Central memory CD8-positive, alpha-beta T cell (primary cell): Measurements from ENCODE around the gene ASB5.
"Not testable (repeated sequence)": the region's sequence is repeated elsewhere in the genome, so short reads cannot be mapped to it uniquely, and the experiment has no call there.

Experiments used
- ATAC-seq: fragments of 150-1000 bp; cut with Tn5 transposase; replicated peaks from 2 replicates; pipeline ENCODE4 v1.10.0; 2022; ENCODE audit warnings: mild to moderate bottlenecking, moderate FRiP score, moderate number of reproducible peaks; ENCODE audit not compliant: poor library complexity, severe bottlenecking; ENCODE audit errors: extremely low read depth
- DNase-seq, 2 donors: peaks; one replicate each; pipeline ENCODE4 v3.0.0; 2021; ENCODE audit warnings: low spot score in 2 of 2
- H3K27ac Mint-ChIP-seq: one replicate; pipeline ENCODE4 v1.8.0; 2022; ENCODE audit warnings: low read depth, mild to moderate bottlenecking, moderate library complexity, mixed read lengths
- H3K27me3 Mint-ChIP-seq: one replicate; pipeline ENCODE4 v1.8.0; 2022; ENCODE audit warnings: mixed read lengths
- H3K36me3 Mint-ChIP-seq: one replicate; pipeline ENCODE4 v1.8.0; 2022; ENCODE audit warnings: mild to moderate bottlenecking, moderate library complexity, mixed read lengths; ENCODE audit not compliant: insufficient read depth
- H3K4me1 Mint-ChIP-seq: one replicate; pipeline ENCODE4 v1.8.0; 2022; ENCODE audit warnings: mixed read lengths
- H3K4me3 Mint-ChIP-seq: one replicate; pipeline ENCODE4 v1.8.0; 2022; ENCODE audit warnings: mild to moderate bottlenecking, moderate library complexity, mixed read lengths
- H3K9me3 Mint-ChIP-seq: one replicate; pipeline ENCODE4 v1.8.0; 2022; ENCODE audit warnings: mixed read lengths

Gene ASB5

GRCh38 chr4:176238826-176239225 lies 30.2 kb downstream of the ASB5 start:
- ATAC-seq: no peak
- peaks cover 33% of the 10 kb centered on the region for H3K27me3 Mint-ChIP-seq
- H3K27ac Mint-ChIP-seq: no peak overlapping the region

DNA sequence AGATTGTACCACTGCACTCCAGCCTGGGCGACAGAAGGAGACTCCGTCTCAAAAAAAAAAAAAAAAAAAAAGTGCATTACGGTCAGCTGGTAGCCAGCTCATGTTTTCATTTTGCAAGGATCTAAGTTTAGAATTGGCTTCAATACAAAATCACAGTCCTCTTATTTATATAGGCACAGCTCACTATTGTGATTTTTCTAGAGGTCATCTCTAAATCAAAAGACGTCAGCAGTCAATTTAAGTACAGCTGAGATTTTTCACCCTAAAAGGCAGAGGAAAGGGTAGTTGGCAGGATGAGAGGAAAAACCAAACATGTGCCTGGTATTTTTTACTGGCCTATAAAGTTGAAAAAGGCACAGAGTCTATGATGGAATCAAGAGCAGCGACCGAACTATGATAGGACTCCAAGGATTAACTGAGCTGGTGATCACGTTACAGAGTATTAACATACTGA lies 30.8 kb downstream of the ASB5 start:
- no peak for ATAC-seq
- Mint-ChIP-seq H3K36me3 (peaks cover 1% of the 10 kb centered on the region), H3K4me1 (no peaks in the 10 kb centered on the region), H3K27ac (no peak overlapping the region), H3K9me3 (no peaks in the 10 kb centered on the region), H3K4me3 (no peak overlapping the region), H3K27me3 (peaks cover 39% of the 10 kb centered on the region)
- no peak for DNase-seq

More at GRCh38 chr4:176238826-176239225, 30.2 kb downstream of the ASB5 start:
- Mint-ChIP-seq H3K4me3 (no peak overlapping the region), H3K36me3 (peaks cover 1% of the 10 kb centered on the region), H3K9me3 (no peaks in the 10 kb centered on the region), H3K4me1 (no peaks in the 10 kb centered on the region)
- no peak for DNase-seq

DNA sequence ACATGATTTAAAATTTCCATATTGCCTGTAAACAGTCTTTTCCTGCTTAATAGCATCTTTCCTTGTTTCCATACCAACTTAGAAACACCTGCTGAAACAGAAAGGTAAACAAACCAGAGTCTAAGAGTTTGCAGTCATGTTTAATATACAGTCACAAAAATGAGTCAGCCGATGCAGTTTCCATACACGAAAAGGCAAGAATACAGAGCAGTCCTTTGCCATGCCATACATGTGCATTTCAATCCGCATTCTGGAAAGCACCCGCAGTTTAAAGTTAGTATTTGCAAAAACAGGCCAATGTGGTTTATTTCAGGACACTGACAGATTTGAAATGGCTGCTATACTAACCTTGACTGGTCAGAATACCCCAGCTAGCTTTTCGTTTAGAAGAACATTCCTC lies 32.1 kb downstream of the ASB5 start:
- Mint-ChIP-seq H3K27ac (no peak overlapping the region), H3K4me3 (no peak overlapping the region), H3K36me3 (peaks cover 1% of the 10 kb centered on the region), H3K27me3 (peaks cover 51% of the 10 kb centered on the region), H3K4me1 (no peaks in the 10 kb centered on the region), H3K9me3 (no peaks in the 10 kb centered on the region)
- DNase-seq (no peak), ATAC-seq (no peak)

- ATAC-seq: no peak
- Mint-ChIP-seq H3K4me3 (no peak overlapping the region), H3K4me1 (no peaks in the 10 kb centered on the region), H3K9me3 (no peaks in the 10 kb centered on the region), H3K27ac (no peak overlapping the region), H3K27me3 (peaks cover 62% of the 10 kb centered on the region), H3K36me3 (peaks cover 2% of the 10 kb centered on the region)
- DNase-seq: no peak
These were observed 38.2 kb downstream of the ASB5 start for GRCh38 chr4:176230836-176231235.

GRCh38 chr4:176229645-176230044 lies 39.4 kb downstream of the ASB5 start:
- DNase-seq (no peak), ATAC-seq (no peak)
- Mint-ChIP-seq H3K4me1 (no peaks in the 10 kb centered on the region), H3K27me3 (peaks cover 64% of the 10 kb centered on the region), H3K9me3 (no peaks in the 10 kb centered on the region), H3K4me3 (no peak overlapping the region), H3K36me3 (peaks cover 2% of the 10 kb centered on the region), H3K27ac (no peak overlapping the region)

DNA sequence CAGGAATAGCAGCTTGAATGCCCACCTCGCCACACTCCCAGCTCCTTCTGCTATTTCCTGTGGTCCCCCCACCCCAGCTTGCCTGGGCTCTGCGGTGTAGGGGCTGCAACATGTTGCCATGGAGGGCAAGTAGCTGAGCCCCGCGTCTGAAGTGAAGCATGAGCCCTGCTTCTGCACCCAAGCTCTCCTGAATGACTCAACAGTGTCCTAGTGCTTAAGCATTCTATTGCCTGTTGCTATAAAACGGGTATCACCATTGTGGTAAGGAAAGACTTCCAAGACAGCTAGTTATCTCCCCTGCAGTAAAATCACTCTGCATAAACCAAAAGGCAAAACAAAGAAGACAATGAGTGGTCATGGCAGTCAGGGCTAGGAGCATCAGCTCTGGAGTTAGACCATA lies 42.3 kb downstream of the ASB5 start:
- Mint-ChIP-seq H3K27ac (no peak overlapping the region), H3K4me3 (no peak overlapping the region), H3K4me1 (no peaks in the 10 kb centered on the region), H3K9me3 (no peaks in the 10 kb centered on the region), H3K27me3 (peaks cover 38% of the 10 kb centered on the region), H3K36me3 (peaks cover 2% of the 10 kb centered on the region)
- DNase-seq (no peak), ATAC-seq (no peak)

DNA sequence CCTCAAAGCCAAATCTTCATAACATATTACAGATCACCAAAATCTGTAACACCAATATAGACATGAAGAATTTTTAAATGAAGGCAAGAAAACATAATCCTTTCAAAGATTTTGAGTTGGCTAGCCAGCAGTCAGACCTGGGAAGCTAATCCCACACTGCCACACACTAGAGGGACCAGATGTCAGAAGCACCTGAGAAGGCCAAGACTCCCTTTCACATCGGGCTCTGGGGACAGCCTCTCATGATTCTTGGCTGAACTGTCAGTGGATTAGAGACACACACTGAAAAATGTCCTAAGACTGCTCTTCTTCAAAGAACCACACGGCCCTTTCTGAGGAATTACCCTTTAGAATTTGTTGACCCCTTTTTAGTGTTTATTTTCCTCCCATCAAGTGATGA lies 45.5 kb downstream of the ASB5 start:
- Mint-ChIP-seq H3K9me3 (no peaks in the 10 kb centered on the region), H3K36me3 (peaks cover 2% of the 10 kb centered on the region), H3K27me3 (peaks cover 48% of the 10 kb centered on the region), H3K4me3 (no peak overlapping the region), H3K4me1 (no peaks in the 10 kb centered on the region), H3K27ac (no peak overlapping the region)
- ATAC-seq (no peak), DNase-seq (no peak)

GRCh38 chr4:176222149-176222548 lies 46.9 kb downstream of the ASB5 start:
- Mint-ChIP-seq H3K27ac (no peak overlapping the region), H3K9me3 (no peaks in the 10 kb centered on the region), H3K4me1 (no peaks in the 10 kb centered on the region), H3K27me3 (peaks cover 37% of the 10 kb centered on the region), H3K4me3 (no peak overlapping the region), H3K36me3 (peaks cover 2% of the 10 kb centered on the region)
- ATAC-seq (no peak), DNase-seq (no peak)

- Mint-ChIP-seq H3K36me3 (no peaks in the 10 kb centered on the region), H3K9me3 (no peaks in the 10 kb centered on the region), H3K27ac (no peak overlapping the region), H3K4me3 (no peak overlapping the region), H3K27me3 (peaks cover 20% of the 10 kb centered on the region), H3K4me1 (no peaks in the 10 kb centered on the region)
- no peak for ATAC-seq
- no peak for DNase-seq
These were observed 51.5 kb downstream of the ASB5 start for GRCh38 chr4:176217510-176217909.

- not testable (repeated sequence) for H3K9me3 Mint-ChIP-seq, ATAC-seq, H3K4me1 Mint-ChIP-seq, H3K4me3 Mint-ChIP-seq, H3K27ac Mint-ChIP-seq, H3K36me3 Mint-ChIP-seq, DNase-seq
- peaks cover 24% of the 10 kb centered on the region for H3K27me3 Mint-ChIP-seq
These were observed 56.7 kb downstream of the ASB5 start for GRCh38 chr4:176212351-176212750.

DNA sequence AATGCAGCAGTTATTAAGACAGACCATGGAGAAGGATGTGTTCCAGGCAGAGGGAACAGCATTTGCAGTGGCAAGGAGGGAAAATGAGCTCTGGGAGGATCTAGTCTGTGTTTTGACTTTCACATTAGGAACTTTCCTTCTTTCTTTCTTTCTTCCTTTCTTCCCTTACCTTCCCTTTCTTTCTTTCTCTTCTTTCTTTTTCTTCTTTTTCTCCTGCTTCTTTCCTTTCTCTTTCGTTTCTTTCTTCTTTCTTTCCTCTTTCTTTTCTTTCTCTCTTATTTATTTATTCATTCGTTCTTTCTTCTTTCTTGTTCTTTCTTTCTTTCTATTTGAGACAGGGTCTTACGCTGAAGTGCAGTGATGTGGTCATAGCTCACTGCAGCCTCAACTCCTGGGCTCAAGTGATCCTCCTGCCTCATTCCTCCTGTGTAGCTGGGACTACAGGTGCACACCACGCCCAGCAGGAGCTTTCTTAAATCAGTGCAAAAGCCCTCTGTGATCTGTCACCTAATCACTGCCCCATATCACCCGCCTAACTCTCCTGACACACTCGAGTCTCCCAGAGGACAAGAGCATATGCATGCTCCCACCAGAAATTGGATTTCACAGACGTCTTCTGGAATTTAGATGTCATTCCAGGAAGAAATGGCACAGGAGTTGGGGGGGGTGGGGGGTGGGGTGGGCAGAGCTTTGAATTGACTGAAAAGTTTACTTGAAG lies 58.3 kb downstream of the ASB5 start:
- ATAC-seq: no peak
- DNase-seq: no peak
- no peak overlapping the region for H3K27ac Mint-ChIP-seq
- H3K9me3 Mint-ChIP-seq: no peaks in the 10 kb centered on the region
- peaks cover 40% of the 10 kb centered on the region for H3K27me3 Mint-ChIP-seq
- peaks cover 1% of the 10 kb centered on the region for H3K36me3 Mint-ChIP-seq
- no peak overlapping the region for H3K4me3 Mint-ChIP-seq
- H3K4me1 Mint-ChIP-seq: no peaks in the 10 kb centered on the region

- H3K4me3 Mint-ChIP-seq: no peak overlapping the region
- no peaks in the 10 kb centered on the region for H3K9me3 Mint-ChIP-seq
- H3K27ac Mint-ChIP-seq: no peak overlapping the region
- H3K27me3 Mint-ChIP-seq: peaks cover 46% of the 10 kb centered on the region
- peaks cover 1% of the 10 kb centered on the region for H3K36me3 Mint-ChIP-seq
- no peaks in the 10 kb centered on the region for H3K4me1 Mint-ChIP-seq
- ATAC-seq (no peak), DNase-seq (no peak)
These were observed 58.9 kb downstream of the ASB5 start for GRCh38 chr4:176210101-176210500.

GRCh38 chr4:176209535-176209934 lies 59.5 kb downstream of the ASB5 start:
- DNase-seq (no peak), ATAC-seq (no peak)
- no peak overlapping the region for H3K27ac Mint-ChIP-seq
- H3K9me3 Mint-ChIP-seq: no peaks in the 10 kb centered on the region
- peaks cover 50% of the 10 kb centered on the region for H3K27me3 Mint-ChIP-seq
- peaks cover 1% of the 10 kb centered on the region for H3K36me3 Mint-ChIP-seq
- H3K4me3 Mint-ChIP-seq: no peak overlapping the region
- no peaks in the 10 kb centered on the region for H3K4me1 Mint-ChIP-seq
